ENCODE results near the gene CERS5.

Gene CERS5

GRCh38 chr12:50167049-50167828 lies at the start of gene CERS5:
TSS of gene CERS5 (minus strand) at chr12:50167369. CDS start at chr12:50167297, 72 bp downstream.
- peak; percentile 93 for DNase-seq

DNA sequence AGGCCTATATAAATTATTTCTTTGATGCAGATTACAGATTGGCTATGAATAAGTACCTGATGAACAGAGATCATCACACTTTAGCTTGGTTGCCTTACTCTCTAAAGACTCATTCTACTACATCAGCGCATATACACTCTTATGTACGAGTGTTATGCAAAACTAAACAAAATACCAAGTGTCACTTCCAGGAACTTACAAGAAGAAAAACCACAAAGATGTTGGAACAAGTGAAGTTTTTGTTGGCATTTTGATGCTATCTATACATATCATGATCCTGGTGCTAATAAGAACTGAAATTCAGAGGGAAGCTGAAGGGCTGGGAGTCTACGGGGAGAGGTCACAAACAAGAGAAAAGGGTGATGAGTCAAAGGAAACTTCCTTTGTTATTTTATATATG lies 47.9 kb upstream of the CERS5 start:
- DNase-seq: no peak

DNA sequence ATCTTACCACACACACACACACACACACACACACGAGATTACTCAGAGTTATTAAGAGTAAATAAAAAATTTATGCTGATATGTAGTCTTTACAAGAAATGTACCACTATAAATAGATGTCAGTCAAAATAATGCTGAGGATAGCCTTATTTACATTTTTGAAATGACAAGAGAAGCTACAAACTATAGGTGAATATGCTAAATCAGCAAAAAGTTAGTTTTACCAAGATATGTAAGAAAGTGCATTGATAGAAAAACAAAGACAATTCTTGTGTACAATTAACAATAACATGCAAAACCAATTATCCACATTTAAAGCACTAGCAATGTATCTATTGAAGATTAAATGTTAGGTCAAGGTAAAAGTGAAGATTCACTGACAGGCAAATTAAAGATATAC lies 46.8 kb upstream of the CERS5 start:
- no peak for DNase-seq

- no peak for DNase-seq
These were observed 46.3 kb upstream of the CERS5 start for GRCh38 chr12:50213439-50213838.

GRCh38 chr12:50212071-50212467 lies 44.9 kb upstream of the CERS5 start:
- no peak for DNase-seq

DNA sequence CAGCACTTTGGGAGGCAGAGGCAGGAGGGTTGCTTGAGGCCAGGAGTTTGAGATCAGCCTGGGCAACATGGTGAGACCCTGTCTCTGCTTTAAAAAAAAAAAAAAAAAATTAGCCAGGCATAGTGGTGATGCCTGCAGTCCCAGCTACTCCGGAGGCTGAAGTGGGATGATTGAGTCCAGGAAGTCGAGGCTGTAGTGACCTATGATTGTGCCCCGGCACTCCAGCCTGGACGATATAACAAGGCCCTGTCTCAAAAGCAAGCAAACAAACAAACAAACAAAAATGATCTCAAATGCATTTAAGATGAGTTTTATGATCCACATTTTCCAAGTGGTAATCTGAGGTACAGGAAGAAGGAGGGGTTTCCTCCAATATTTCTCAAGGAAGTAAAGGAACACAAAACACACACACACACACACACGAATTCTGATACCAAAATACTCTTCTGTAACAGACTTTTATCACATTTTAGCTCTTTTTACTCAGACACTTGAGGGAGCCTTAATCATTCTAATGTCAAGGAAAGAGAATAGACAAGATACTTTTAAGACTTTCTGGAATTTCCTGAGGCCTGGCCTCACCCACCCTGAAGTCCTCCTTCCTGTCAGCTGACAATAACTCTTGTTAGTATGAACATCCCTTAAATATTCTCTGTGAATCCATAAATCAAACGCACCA lies 44.4 kb upstream of the CERS5 start:
- DNase-seq: no peak

- DNase-seq: no peak
These were observed 40.3 kb upstream of the CERS5 start for GRCh38 chr12:50207424-50207823.

DNA sequence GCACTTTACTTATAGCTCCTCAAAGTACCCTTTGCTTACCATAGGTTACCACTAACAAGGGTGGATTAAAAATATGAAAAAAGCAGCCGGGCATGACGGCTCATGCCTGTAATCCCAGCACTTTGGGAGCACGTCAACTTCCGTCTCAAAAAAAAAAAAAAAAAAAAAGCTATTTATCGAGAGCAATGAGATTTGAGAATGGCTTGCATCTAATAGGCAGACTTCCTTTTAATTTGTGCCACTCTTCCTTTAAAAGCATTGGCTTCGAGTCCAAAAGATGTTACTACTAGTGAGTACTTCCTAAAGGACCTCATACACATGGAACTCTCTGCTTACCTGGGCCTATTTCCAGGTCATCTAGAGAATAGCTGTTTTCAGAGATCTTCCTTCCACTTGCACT lies 38.5 kb upstream of the CERS5 start:
- DNase-seq: no peak

GRCh38 chr12:50203691-50204090 lies 36.5 kb upstream of the CERS5 start:
- no peak for DNase-seq

DNA sequence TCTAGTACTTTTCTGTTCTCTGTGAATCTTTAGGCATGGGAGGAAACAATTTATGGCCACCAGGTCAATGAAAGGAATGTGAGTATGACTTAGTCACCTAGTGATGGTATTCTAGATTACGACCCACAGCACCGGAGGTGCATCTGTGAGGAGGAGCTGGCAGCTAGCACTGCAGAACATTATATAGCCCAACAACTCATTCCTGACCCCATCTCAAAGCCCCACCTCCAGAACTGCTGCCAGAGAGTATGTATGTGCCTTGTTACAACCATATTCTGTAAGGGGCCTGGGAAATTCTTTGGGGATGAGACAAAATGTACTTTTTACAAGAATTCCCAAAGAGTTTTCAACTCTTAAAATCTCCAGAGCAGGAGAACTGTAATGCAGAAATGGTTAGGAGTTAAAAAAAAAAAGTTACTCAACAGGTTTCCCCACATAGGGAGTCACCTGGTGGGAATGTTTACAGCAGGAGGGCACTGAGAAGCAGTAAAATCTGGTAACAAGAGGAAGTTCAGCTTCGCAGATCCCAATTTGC lies 34.9 kb upstream of the CERS5 start:
- DNase-seq: peak; percentile 43

GRCh38 chr12:50200552-50201273 lies 33.5 kb upstream of the CERS5 start:
- DNase-seq: no peak

DNA sequence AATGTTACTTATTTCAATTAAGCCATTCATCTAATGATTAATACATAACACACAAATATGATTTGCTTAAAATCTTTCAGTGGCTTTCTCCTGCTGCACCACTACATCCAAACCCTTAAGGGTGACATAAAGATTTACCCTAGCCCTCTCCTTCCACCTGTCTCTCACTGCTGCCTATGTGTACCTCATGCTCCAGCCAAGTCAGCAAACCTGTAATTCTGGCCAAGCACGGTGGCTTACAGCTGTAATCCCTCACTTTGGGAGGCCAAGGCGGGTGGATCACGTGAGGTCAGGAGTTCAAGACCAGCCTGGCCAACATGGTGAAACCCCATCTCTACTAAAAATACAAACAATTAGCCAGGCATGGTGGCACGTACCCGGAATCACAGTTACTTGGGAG lies 31.7 kb upstream of the CERS5 start:
- no peak for DNase-seq

DNA sequence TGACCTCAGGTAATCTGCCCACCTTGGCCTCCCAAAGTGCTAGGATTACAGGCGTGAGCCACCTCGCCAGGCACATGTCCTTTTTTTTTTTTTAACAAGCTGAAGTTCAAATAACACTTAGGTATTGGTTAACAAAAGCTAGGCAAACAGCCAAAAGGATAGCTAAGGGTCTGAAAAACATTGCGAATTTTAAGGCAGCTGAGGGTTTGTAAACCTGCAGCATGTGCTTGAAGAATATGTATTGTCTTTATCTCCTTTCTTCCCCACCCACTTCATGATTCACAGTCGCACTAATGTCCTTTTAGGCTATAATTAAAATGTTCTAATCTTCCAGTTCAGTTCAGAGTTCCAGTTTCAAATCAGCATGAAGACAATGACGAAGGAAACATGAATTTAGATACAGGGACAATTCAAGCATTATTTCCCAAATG lies 30.1 kb upstream of the CERS5 start:
- DNase-seq: no peak

DNA sequence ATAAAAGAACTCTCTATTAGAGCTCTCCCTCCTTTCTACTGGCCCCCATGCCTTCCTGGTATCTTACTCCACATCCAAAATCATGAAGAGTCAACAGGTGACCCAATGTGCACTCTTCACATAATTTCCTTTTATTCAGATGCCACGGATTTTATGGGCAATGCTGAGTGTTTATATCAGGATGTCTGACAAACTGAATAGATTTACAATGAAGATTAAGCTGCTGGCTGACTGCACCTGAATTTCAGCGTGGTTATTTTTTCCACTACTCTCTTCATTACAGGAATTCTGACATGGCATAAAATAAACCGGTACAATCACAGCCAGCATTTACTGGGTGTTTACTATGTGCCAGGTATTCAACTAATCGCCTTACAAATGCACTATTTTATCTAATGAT lies 29.4 kb upstream of the CERS5 start:
- DNase-seq: no peak

DNA sequence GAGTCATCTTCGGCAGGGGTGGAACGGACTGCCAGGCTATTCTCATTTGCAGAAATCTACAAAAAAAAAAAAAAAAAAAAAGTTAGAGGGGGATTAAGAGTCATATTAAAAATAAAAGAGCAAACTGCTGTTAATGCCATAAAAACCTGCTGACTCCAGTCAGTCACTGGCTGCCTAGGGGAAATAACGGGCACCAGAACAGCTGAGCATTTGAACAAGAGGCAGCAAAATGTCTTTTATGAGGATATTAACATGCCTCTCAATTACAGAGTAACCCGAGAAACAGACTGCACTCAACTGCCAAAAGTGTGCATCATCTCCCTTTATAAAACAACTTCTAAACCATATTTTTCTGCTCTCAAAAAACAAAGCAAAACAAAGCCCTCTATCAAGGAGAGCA lies 28.7 kb upstream of the CERS5 start:
- DNase-seq: no peak

GRCh38 chr12:50192908-50193307 lies 25.7 kb upstream of the CERS5 start:
- no peak for DNase-seq

GRCh38 chr12:50192236-50192635 lies 25.1 kb upstream of the CERS5 start:
- DNase-seq: no peak

- no peak for DNase-seq
These were observed 23.7 kb upstream of the CERS5 start for GRCh38 chr12:50190859-50191258.

DNA sequence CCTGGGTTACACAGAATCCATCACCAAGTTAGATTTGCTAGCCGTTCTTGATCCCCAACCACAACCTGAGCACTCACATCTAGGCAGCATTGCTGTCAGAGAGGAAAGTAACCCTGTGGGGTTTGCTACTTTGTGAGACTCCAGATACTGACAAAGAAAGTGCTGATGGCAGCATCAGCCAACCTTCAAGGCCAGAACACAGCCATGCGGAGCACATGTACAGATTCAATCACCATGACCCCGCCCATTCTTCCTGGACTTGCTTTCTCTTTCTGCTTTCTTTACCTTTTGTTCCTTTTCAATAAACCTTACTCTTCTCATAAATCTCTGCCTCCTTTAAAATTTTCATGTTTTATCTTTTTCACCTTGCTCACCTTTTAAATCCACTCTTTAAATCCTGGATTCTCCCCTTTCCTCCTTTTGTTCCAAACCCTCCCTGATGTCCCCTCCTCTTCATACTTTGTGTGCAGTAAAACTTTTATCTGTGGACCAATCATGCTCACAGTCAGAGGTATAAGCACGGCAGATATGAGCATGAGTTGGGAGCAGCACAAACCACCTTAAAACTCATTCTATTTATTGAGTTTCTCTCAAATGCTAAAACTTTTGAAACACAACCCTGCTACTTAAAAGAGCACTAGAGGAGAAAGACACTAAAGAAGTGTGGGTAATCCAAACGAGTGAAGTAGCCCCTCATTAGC lies 21.9 kb upstream of the CERS5 start:
- DNase-seq: no peak

DNA sequence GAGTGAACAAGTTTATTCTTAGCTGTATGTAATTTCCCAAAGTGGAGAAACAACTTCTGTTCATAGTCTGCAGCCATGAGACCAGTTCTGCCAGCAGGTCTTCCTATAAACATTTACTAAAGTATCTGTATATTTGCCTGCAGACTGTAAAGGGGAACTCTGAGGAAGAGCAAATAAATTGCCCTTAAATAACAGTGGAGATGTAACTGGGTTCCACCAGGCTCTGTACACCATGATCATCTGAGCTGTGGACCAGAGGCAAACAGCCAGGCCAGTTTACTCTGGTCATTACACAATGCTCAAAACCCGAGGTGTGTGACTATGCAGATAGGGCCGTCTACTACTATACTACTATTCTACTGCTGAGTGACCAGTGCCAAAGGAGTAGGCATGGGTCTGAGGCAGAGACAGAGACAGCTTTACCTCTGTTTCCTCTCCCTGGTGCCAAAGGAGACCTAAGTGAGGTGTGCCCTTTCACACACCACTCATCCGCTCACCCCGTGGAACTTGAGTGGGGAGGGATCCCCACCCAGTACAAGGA lies 21.1 kb upstream of the CERS5 start:
- DNase-seq: no peak

DNA sequence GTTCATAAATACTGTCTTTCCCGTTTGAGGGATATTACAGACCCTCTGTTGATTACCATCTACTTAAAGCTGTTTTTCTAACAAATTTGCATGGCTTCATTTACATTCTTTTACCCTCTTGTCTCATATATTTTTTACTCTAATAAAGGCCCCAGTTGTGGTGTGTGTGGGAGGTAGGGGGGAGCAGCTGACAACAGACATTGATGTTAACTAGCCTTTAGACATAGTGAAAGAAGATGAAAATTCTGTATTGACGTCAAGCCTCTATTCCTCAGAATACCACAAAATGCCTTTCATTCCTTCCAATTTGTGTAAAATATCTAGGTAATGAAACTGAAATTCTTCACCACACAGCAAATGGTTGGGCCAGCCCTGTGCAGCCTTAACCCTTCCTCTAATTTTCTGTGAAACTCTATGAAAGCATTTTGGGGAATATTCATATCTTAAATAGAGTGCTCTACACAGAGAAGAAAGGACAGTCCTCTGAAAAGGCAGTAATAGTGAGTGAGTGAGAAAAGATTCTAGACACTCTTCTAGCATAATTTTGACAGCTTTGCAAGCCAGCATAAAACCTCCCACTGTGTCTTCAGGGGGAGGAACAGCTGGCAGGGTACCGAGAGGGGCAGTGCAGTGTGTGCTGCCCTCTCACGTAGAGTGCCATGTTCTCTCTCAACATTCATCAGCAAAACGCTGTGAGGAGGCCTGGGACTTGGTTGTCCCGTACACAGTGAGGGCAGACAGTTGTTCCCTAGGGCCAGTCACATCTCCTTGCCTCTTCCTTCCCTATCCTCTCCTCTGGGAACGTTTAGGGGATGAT lies 20.1 kb upstream of the CERS5 start:
- DNase-seq: no peak

- no peak for DNase-seq
These were observed 19.5 kb upstream of the CERS5 start for GRCh38 chr12:50186681-50187080.

Measured in NCI-H510A (cell line).